MG63 (cell line): ENCODE results near the gene PPIA. TPM values are rescaled to one million over a fixed set of nuclear protein-coding genes. Genes with fewer than 3 reads are reported as not detected.

Experiments
- DNase-seq: peaks from one replicate; pipeline ENCODE4 v3.0.0-alpha.2; 2020
- H3K27me3 ChIP-seq: fragments of 250-450 bp; sonication (Bioruptor Pico); 2 replicates; pipeline ENCODE4 v1.5.1; 2020; ENCODE audit warnings: mild to moderate bottlenecking, moderate library complexity
- H3K36me3 ChIP-seq: fragments of 250-450 bp; sonication (Bioruptor Pico); 2 replicates; pipeline ENCODE4 v1.5.1; 2020; ENCODE audit warnings: mild to moderate bottlenecking, moderate library complexity
- H3K4me3 ChIP-seq: fragments of 250-450 bp; sonication (Bioruptor Pico); 2 replicates; pipeline ENCODE4 v1.5.1; 2020; ENCODE audit warnings: mild to moderate bottlenecking, moderate library complexity
- H3K9me3 ChIP-seq: fragments of 250-450 bp; sonication (Bioruptor Pico); 2 replicates; pipeline ENCODE4 v1.5.1; 2020; ENCODE audit warnings: mild to moderate bottlenecking, moderate library complexity
- total RNA-seq: library from RNA; depleted of rRNA; stranded (reverse); fragments of >200 nt; shearing (Covaris generic); gene quantifications from 2 replicates; pipeline ENCODE4 v1.2.3, GENCODE V29; 2014; ENCODE audit warnings: low replicate concordance

The PPIA gene
- total RNA-seq, 1 experiment from 2014 or later: 6,806 TPM

GRCh38 chr7:44761207-44762161 is 35.0 kb upstream of the PPIA start:
- Histone ChIP-seq H3K9me3 (no peaks in the 10 kb centered on the region), H3K4me3 (no peak overlapping the region), H3K27me3 (no peaks in the 10 kb centered on the region), H3K36me3 (peaks cover 23% of the 10 kb centered on the region)
- no peak for DNase-seq

GRCh38 chr7:44762300-44762699 is 34.2 kb upstream of the PPIA start:
- H3K27me3 ChIP-seq: no peaks in the 10 kb centered on the region
- H3K9me3 ChIP-seq: no peaks in the 10 kb centered on the region
- no peak overlapping the region for H3K4me3 ChIP-seq
- DNase-seq: peak; percentile 39
- peaks cover 19% of the 10 kb centered on the region for H3K36me3 ChIP-seq

- H3K9me3 ChIP-seq: no peaks in the 10 kb centered on the region
- peaks cover 19% of the 10 kb centered on the region for H3K36me3 ChIP-seq
- DNase-seq: no peak
- no peak overlapping the region for H3K4me3 ChIP-seq
- no peaks in the 10 kb centered on the region for H3K27me3 ChIP-seq
Observed at GRCh38 chr7:44762726-44763522, 33.6 kb upstream of the PPIA start.

- H3K36me3 ChIP-seq: peaks cover 19% of the 10 kb centered on the region
Observed at GRCh38 chr7:44764081-44764480, 32.4 kb upstream of the PPIA start.

GRCh38 chr7:44764665-44765578 is 31.6 kb upstream of the PPIA start:
- Histone ChIP-seq H3K4me3 (no peak overlapping the region), H3K27me3 (no peaks in the 10 kb centered on the region), H3K9me3 (no peaks in the 10 kb centered on the region), H3K36me3 (peaks cover 19% of the 10 kb centered on the region)
- DNase-seq: no peak

More at GRCh38 chr7:44764081-44764480, 32.4 kb upstream of the PPIA start:
- no peak overlapping the region for H3K4me3 ChIP-seq
- DNase-seq: no peak
- H3K27me3 ChIP-seq: no peaks in the 10 kb centered on the region
- H3K9me3 ChIP-seq: no peaks in the 10 kb centered on the region

GRCh38 chr7:44765579-44766415 is 30.7 kb upstream of the PPIA start:
- H3K27me3 ChIP-seq: no peaks in the 10 kb centered on the region
- peaks cover 19% of the 10 kb centered on the region for H3K36me3 ChIP-seq
- DNase-seq: no peak
- no peaks in the 10 kb centered on the region for H3K9me3 ChIP-seq
- no peak overlapping the region for H3K4me3 ChIP-seq

GRCh38 chr7:44766416-44766801 is 30.1 kb upstream of the PPIA start:
- Histone ChIP-seq H3K36me3 (peaks cover 19% of the 10 kb centered on the region), H3K4me3 (no peak overlapping the region), H3K27me3 (no peaks in the 10 kb centered on the region), H3K9me3 (no peaks in the 10 kb centered on the region)
- no peak for DNase-seq

GRCh38 chr7:44767134-44767911 is 29.2 kb upstream of the PPIA start:
- peaks cover 18% of the 10 kb centered on the region for H3K36me3 ChIP-seq
- no peaks in the 10 kb centered on the region for H3K27me3 ChIP-seq
- DNase-seq: no peak
- no peaks in the 10 kb centered on the region for H3K9me3 ChIP-seq
- no peak overlapping the region for H3K4me3 ChIP-seq

GRCh38 chr7:44767912-44768627 is 28.4 kb upstream of the PPIA start:
- DNase-seq: no peak
- no peaks in the 10 kb centered on the region for H3K27me3 ChIP-seq
- no peak overlapping the region for H3K4me3 ChIP-seq
- peaks cover 17% of the 10 kb centered on the region for H3K36me3 ChIP-seq
- H3K9me3 ChIP-seq: no peaks in the 10 kb centered on the region

GRCh38 chr7:44768628-44769371 is 27.7 kb upstream of the PPIA start:
- no peak overlapping the region for H3K4me3 ChIP-seq

GRCh38 chr7:44769376-44769775 is 27.1 kb upstream of the PPIA start:
- DNase-seq: no peak
- H3K9me3 ChIP-seq: no peaks in the 10 kb centered on the region
- H3K36me3 ChIP-seq: peaks cover 5% of the 10 kb centered on the region
- no peaks in the 10 kb centered on the region for H3K27me3 ChIP-seq
- H3K4me3 ChIP-seq: no peak overlapping the region

More at GRCh38 chr7:44768628-44769371, 27.7 kb upstream of the PPIA start:
- DNase-seq: no peak
- Histone ChIP-seq H3K36me3 (peaks cover 11% of the 10 kb centered on the region), H3K9me3 (no peaks in the 10 kb centered on the region), H3K27me3 (no peaks in the 10 kb centered on the region)

GRCh38 chr7:44769776-44770294 is 26.6 kb upstream of the PPIA start:
- H3K27me3 ChIP-seq: no peaks in the 10 kb centered on the region
- peaks cover under 1% of the 10 kb centered on the region; the same call in 1 of the 2 replicates for H3K36me3 ChIP-seq
- DNase-seq: no peak
- H3K9me3 ChIP-seq: no peaks in the 10 kb centered on the region
- H3K4me3 ChIP-seq: no peak overlapping the region

- Histone ChIP-seq H3K4me3 (no peak overlapping the region), H3K9me3 (no peaks in the 10 kb centered on the region), H3K36me3 (no peaks in the 10 kb centered on the region; the same call in 1 of the 2 replicates), H3K27me3 (no peaks in the 10 kb centered on the region)
- no peak for DNase-seq
Observed at GRCh38 chr7:44771358-44771757, 25.1 kb upstream of the PPIA start.

GRCh38 chr7:44772440-44772839 is 24.0 kb upstream of the PPIA start:
- DNase-seq: no peak
- Histone ChIP-seq H3K27me3 (no peaks in the 10 kb centered on the region), H3K9me3 (no peaks in the 10 kb centered on the region), H3K4me3 (no peak overlapping the region), H3K36me3 (no peaks in the 10 kb centered on the region; the same call in 1 of the 2 replicates)
